ENCODE data around the gene SH3RF3.
A peak's percentile ranks its signal among the peaks of the same experiment; 100 is the strongest.

SH3RF3 gene

GRCh38 chr2:109285244-109285651 lies 156.2 kb downstream of the SH3RF3 start:
- Histone ChIP-seq H3K36me3 (ENCODE audit: low read depth) (no peaks in the 10 kb centered on the region), H3K27me3 (ENCODE audit: insufficient read depth, poor library complexity, severe bottlenecking) (no peaks in the 10 kb centered on the region), H3K4me1 (ENCODE audit: insufficient read depth, poor library complexity, severe bottlenecking) (no peaks in the 10 kb centered on the region), H3K4me3 (ENCODE audit: severe bottlenecking) (no peak overlapping the region), H3K9me3 (ENCODE audit: severe bottlenecking) (no peaks in the 10 kb centered on the region), H3K27ac (ENCODE audit: poor library complexity, severe bottlenecking) (no peak overlapping the region)
- TF ChIP-seq CTCF (IDR thresholded peaks at IDR 0.05; ENCODE audit: poor library complexity, severe bottlenecking): no peak
- DNase-seq (ENCODE audit: low spot score): no peak
- ATAC-seq (ENCODE audit: low read depth): peak; percentile 37; the same call in 2 of the 3 replicates

DNA sequence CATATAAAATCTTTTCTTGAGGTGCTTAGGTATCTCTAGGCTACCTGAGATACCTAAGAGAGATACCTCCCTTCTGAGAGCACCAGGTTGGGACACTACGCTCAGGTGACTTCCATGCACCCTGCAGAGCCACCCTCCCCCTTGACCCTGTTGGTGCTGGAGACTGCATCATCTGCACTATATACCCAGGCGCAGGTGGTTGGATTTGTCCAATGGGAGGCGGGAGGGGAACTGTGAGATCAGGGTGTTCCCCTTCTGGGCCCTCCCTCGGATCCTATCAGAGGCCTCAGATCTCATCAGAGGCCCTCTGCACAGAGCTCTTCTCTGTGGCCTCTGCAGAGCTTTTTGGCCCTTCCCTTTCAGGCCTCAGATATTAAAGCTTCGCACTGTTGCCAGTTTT lies 158.4 kb downstream of the SH3RF3 start:
- Histone ChIP-seq H3K36me3 (ENCODE audit: low read depth) (no peaks in the 10 kb centered on the region), H3K9me3 (ENCODE audit: severe bottlenecking) (no peaks in the 10 kb centered on the region), H3K4me3 (ENCODE audit: severe bottlenecking) (no peak overlapping the region), H3K27ac (ENCODE audit: poor library complexity, severe bottlenecking) (no peak overlapping the region), H3K4me1 (ENCODE audit: insufficient read depth, poor library complexity, severe bottlenecking) (no peaks in the 10 kb centered on the region), H3K27me3 (ENCODE audit: insufficient read depth, poor library complexity, severe bottlenecking) (no peaks in the 10 kb centered on the region)
- no peak for TF ChIP-seq CTCF (IDR thresholded peaks at IDR 0.05; ENCODE audit: poor library complexity, severe bottlenecking)
- no peak for DNase-seq (ENCODE audit: low spot score)
- no peak for ATAC-seq (ENCODE audit: low read depth)

GRCh38 chr2:109287838-109288237 lies 158.8 kb downstream of the SH3RF3 start:
- no peaks in the 10 kb centered on the region for H3K36me3 ChIP-seq (ENCODE audit: low read depth)
- no peak overlapping the region for H3K4me3 ChIP-seq (ENCODE audit: severe bottlenecking)
- no peak for ATAC-seq (ENCODE audit: low read depth)
- H3K27ac ChIP-seq (ENCODE audit: poor library complexity, severe bottlenecking): no peak overlapping the region
- no peaks in the 10 kb centered on the region for H3K9me3 ChIP-seq (ENCODE audit: severe bottlenecking)
- TF ChIP-seq CTCF (IDR thresholded peaks at IDR 0.05; ENCODE audit: poor library complexity, severe bottlenecking): no peak
- H3K27me3 ChIP-seq (ENCODE audit: insufficient read depth, poor library complexity, severe bottlenecking): no peaks in the 10 kb centered on the region
- no peak for DNase-seq (ENCODE audit: low spot score)
- no peaks in the 10 kb centered on the region for H3K4me1 ChIP-seq (ENCODE audit: insufficient read depth, poor library complexity, severe bottlenecking)

DNA sequence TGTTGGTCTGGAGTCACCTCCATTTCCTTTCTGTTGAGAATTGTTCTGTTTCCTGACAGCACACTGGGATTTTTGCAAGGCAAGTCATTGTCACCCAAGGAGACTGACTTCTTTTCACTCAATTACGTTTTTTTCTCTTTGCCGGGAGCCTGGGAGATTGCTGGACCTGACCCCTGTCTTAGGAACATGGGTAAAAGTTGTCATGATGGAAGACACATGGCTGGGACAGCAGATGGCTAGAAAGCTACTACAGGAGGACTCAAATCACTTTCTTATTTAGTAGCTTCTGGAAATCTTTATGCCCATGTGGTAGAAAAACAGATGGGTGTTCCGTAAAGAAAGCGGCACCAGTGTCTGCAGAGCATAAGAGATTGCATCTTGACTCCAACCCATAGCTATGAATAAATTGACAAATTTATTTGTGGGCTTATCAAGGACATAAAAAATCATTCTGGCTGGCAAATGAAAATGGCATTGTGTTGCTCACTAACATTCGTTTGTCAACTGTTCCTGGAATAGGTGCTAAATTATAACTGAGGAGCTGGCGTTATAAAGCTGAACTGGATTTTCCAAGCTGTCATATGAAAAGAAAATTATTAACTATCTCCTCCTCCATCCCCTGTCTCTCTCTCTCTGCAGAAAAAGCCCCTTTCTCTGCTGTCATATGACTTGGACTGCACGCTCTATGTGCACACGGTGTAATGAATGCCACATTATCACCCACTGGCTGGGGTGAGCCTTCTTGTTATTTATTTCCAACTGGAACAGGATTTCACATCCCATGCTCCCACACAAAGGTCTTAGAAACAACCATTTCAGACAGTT lies 159.8 kb downstream of the SH3RF3 start:
- Histone ChIP-seq H3K4me1 (ENCODE audit: insufficient read depth, poor library complexity, severe bottlenecking) (no peaks in the 10 kb centered on the region), H3K4me3 (ENCODE audit: severe bottlenecking) (no peak overlapping the region), H3K27ac (ENCODE audit: poor library complexity, severe bottlenecking) (no peak overlapping the region), H3K27me3 (ENCODE audit: insufficient read depth, poor library complexity, severe bottlenecking) (no peaks in the 10 kb centered on the region), H3K36me3 (ENCODE audit: low read depth) (no peaks in the 10 kb centered on the region), H3K9me3 (ENCODE audit: severe bottlenecking) (no peaks in the 10 kb centered on the region)
- no peak for DNase-seq (ENCODE audit: low spot score)
- TF ChIP-seq CTCF (IDR thresholded peaks at IDR 0.05; ENCODE audit: poor library complexity, severe bottlenecking): no peak
- no peak for ATAC-seq (ENCODE audit: low read depth)

Measured in RWPE2 (cell line).